Sigmoid colon (tissue), 3 donors: ENCODE measurements around the gene SERPINA9.

Experiments
- CTCF ChIP-seq, 4 experiments: fragments of 450-650 bp in 3 of 4; fragments of 200-600 bp in 1 of 4; IDR thresholded peaks; one replicate each; pipeline ENCODE4 v1.5.1; 2016 to 2019; ENCODE audit warnings: antibody characterized with exemption in 4 of 4, mild to moderate bottlenecking in 3 of 4, moderate library complexity in 2 of 4
- POLR2A ChIP-seq, 2 donors: fragments of 450-650 bp; IDR thresholded peaks; one replicate each; pipeline ENCODE4 v1.6.1; 2016; ENCODE audit warnings: antibody characterized with exemption in 2 of 2, mild to moderate bottlenecking in 2 of 2, moderate library complexity in 2 of 2

- TF ChIP-seq CTCF (IDR thresholded peaks at IDR 0.05) (no peak), POLR2A (IDR thresholded peaks at IDR 0.05) (no peak)
Measured at GRCh38 chr14:94470311-94470710, 5.7 kb downstream of the SERPINA9 start.
